ENCODE results near the gene MFF. TPM values are rescaled to one million over a fixed set of nuclear protein-coding genes. Genes with fewer than 3 reads are reported as not detected.

MFF gene
- total RNA-seq, 1 donor from 2014 or later, result 63.4 TPM

DNA sequence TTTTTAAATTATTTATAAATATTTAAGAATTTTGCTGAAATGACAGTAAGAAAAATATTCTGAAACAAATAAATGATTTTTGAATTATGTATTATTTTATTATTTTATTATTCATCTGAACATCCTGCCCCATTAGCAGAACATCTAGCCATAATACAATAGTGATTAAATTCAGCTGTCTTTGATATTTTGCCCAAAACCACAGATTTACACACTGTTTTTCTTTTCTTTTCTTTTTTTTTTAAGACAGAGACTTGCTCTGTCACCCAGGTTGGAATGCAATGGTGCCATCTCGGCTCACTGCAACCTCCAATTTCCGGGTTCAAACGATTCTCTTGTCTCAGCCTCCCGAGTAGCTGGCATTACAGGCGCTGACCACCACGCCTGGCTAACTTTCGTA is 64.6 kb downstream of the MFF start:
- no peak for DNase-seq (ENCODE audit: low read depth)
- TF ChIP-seq, protein P1, sequence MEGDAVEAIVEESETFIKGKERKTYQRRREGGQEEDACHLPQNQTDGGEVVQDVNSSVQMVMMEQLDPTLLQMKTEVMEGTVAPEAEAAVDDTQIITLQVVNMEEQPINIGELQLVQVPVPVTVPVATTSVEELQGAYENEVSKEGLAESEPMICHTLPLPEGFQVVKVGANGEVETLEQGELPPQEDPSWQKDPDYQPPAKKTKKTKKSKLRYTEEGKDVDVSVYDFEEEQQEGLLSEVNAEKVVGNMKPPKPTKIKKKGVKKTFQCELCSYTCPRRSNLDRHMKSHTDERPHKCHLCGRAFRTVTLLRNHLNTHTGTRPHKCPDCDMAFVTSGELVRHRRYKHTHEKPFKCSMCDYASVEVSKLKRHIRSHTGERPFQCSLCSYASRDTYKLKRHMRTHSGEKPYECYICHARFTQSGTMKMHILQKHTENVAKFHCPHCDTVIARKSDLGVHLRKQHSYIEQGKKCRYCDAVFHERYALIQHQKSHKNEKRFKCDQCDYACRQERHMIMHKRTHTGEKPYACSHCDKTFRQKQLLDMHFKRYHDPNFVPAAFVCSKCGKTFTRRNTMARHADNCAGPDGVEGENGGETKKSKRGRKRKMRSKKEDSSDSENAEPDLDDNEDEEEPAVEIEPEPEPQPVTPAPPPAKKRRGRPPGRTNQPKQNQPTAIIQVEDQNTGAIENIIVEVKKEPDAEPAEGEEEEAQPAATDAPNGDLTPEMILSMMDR (IDR thresholded peaks at IDR 0.05; ENCODE audit: insufficient read depth, low read length, severe bottlenecking), result no peak
- H3K27me3 ChIP-seq (ENCODE audit: control insufficient read depth, insufficient read depth, low read length), result no peaks in the 10 kb centered on the region
- H3K4me3 ChIP-seq (ENCODE audit: low read depth, low read length), result no peak overlapping the region
- no peaks in the 10 kb centered on the region for H3K36me3 ChIP-seq (ENCODE audit: control insufficient read depth, insufficient read depth, low read length)
- FAIRE-seq, result no peak

DNA sequence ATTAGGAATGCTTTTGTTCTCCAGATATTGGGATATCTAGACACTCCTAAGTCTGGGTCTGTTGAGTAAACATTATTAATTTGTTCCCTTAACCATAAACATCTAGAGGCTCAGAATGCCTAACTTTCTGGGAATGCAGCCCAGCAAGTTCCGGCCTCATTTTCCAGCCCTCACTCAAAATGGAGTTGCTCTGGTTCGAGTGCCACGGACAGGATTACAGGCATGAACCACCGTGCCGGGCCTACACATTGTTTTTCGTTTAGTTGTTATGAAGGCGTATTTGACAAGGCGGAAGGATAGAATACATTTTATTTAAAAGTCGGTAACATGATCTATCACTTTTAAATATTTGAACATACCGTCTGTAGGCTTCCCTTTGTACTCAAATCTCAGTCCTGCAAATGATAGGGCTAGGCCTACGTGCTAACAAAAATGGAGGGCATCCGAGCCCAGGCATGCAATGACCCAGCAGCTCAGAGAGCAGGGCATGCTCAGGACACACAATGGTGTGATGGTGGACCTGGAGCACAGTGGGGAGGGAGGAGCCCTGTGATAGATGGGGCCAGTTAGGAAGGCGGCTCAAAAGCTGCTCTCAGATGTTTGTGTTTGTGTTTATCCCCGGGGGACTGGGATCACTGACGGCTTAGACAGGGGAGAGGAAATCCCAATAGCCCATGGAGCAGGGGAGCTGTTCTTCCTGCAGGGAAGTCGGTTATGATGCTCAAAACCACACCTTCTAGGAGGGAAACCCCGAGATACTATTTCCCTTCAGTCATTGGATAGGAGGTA is 65.6 kb downstream of the MFF start:
- Histone ChIP-seq H3K36me3 (ENCODE audit: control insufficient read depth, insufficient read depth, low read length) (no peaks in the 10 kb centered on the region), H3K27me3 (ENCODE audit: control insufficient read depth, insufficient read depth, low read length) (no peaks in the 10 kb centered on the region), H3K4me3 (ENCODE audit: low read depth, low read length) (no peak overlapping the region)
- DNase-seq (ENCODE audit: low read depth) (no peak), FAIRE-seq (no peak)
- TF ChIP-seq, protein P1 (IDR thresholded peaks at IDR 0.05; ENCODE audit: insufficient read depth, low read length, severe bottlenecking), result no peak

DNA sequence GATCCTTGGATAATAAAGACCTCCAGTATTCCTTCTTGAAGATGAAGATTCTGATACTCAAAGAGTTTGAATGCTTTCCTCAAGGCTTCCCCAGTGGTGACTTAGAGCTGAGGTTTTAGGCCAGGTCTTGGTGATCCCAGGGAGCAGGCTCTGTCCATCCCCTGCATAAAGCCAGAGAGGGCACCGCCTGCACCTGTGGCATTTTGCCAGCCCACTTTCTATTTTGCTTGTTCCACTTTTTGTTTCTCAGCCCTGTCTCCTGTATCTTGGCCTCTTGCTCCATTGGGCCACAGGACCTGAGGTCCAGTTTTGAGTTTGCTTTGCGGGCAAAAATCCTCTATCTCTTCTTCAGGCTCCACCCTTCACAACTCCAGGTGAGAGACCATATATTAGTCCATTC is 69.3 kb downstream of the MFF start:
- DNase-seq (ENCODE audit: low read depth), result no peak
- FAIRE-seq, result no peak
- no peak overlapping the region for H3K4me3 ChIP-seq (ENCODE audit: low read depth, low read length)
- no peaks in the 10 kb centered on the region for H3K27me3 ChIP-seq (ENCODE audit: control insufficient read depth, insufficient read depth, low read length)
- TF ChIP-seq, protein P1 (IDR thresholded peaks at IDR 0.05; ENCODE audit: insufficient read depth, low read length, severe bottlenecking), result no peak
- H3K36me3 ChIP-seq (ENCODE audit: control insufficient read depth, insufficient read depth, low read length), result no peaks in the 10 kb centered on the region

DNA sequence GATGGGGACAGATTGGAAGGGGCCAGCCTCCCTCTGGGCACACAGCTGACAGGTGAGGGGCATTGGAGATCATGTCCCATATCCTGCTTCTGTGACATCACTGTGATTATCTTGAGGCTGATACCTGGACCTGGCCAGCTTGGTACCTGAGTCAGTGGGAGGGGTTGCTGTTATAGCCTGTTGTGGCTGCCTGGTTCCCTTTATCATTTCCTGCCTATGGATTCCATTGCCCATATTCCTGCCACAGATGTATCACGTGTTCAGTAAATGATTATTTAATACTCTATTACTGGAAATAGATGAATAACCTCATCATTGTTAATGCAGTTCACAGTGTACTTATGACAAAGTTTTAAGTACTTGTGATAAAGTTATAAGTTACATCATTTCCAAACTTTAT is 70.5 kb downstream of the MFF start:
- DNase-seq (ENCODE audit: low read depth), result peak; percentile 97
- H3K27me3 ChIP-seq (ENCODE audit: control insufficient read depth, insufficient read depth, low read length), result no peaks in the 10 kb centered on the region
- H3K4me3 ChIP-seq (ENCODE audit: low read depth, low read length), result no peak overlapping the region
- H3K36me3 ChIP-seq (ENCODE audit: control insufficient read depth, insufficient read depth, low read length), result no peaks in the 10 kb centered on the region
- FAIRE-seq, result no peak
- TF ChIP-seq, protein P1 (IDR thresholded peaks at IDR 0.05; ENCODE audit: insufficient read depth, low read length, severe bottlenecking), result no peak

DNA sequence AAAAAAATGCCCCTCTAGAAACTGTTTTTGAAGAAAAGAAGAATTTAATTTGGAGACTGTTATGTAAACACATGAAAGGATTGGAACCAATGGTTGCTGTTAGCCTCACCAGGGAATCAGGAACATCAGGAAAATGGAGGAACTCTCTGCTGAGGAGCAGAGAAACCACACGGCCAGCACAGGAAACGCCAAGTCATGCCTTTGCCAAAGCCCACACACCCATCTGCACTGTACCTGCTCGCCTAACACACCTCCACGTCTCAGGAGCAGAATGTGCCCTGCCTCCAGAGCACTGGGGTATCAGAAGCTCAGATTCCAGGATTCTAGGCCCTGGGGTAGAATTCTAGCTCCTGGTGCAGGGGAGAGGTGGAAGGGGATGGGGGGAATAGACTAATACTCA is 72.5 kb downstream of the MFF start:
- Histone ChIP-seq H3K36me3 (ENCODE audit: control insufficient read depth, insufficient read depth, low read length) (no peaks in the 10 kb centered on the region), H3K27me3 (ENCODE audit: control insufficient read depth, insufficient read depth, low read length) (no peaks in the 10 kb centered on the region), H3K4me3 (ENCODE audit: low read depth, low read length) (no peak overlapping the region)
- TF ChIP-seq, protein P1 (IDR thresholded peaks at IDR 0.05; ENCODE audit: insufficient read depth, low read length, severe bottlenecking), result no peak
- DNase-seq (ENCODE audit: low read depth), result peak; percentile 70
- no peak for FAIRE-seq

Data from bronchial epithelial cell (primary cell).